ENCODE results near the gene TRIM75.

DNA sequence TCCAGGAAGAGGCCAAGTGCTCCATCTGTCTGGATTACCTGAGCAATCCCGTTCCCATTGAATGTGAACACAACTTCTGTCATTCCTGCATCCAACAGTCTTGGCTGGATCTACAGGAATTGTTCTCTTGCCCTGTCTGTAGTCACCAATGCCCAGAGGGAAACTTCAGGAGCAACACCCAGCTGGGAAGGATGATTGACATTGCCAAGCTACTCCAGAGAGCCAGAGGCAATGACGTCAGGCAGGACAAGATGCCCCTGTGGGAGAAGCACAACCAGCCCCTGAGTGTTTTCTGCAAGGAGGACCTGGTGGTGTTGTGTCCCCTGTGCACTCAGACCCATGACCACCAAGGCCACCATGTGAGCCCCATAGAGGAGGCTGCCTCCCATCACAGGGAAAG lies 43.2 kb upstream of the TRIM75 start:
- TF ChIP-seq, protein P1, sequence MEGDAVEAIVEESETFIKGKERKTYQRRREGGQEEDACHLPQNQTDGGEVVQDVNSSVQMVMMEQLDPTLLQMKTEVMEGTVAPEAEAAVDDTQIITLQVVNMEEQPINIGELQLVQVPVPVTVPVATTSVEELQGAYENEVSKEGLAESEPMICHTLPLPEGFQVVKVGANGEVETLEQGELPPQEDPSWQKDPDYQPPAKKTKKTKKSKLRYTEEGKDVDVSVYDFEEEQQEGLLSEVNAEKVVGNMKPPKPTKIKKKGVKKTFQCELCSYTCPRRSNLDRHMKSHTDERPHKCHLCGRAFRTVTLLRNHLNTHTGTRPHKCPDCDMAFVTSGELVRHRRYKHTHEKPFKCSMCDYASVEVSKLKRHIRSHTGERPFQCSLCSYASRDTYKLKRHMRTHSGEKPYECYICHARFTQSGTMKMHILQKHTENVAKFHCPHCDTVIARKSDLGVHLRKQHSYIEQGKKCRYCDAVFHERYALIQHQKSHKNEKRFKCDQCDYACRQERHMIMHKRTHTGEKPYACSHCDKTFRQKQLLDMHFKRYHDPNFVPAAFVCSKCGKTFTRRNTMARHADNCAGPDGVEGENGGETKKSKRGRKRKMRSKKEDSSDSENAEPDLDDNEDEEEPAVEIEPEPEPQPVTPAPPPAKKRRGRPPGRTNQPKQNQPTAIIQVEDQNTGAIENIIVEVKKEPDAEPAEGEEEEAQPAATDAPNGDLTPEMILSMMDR (IDR thresholded peaks at IDR 0.05), result no peak
- TF ChIP-seq ZFX (IDR thresholded peaks at IDR 0.05; ENCODE audit: borderline replicate concordance), result no peak
